GM18873 (cell line): Measurements from ENCODE around the gene SPIN2B.
"Not testable (repeated sequence)": the region's sequence is repeated elsewhere in the genome, so short reads cannot be mapped to it uniquely, and the experiment has no call there.

Experiments
- ATAC-seq: cut with Tn5 transposase; IDR thresholded peaks from one replicate; pipeline ENCODE4 v1.9.1; 2021; ENCODE audit warnings: mild to moderate bottlenecking, moderate library complexity, moderate number of reproducible peaks; ENCODE audit not compliant: unreplicated experiment, low FRiP score

The SPIN2B gene

GRCh38 chrX:57121162-57121755 is at the start of gene SPIN2B:
TSS of gene SPIN2B (minus strand) at chrX:57121548.
- peak; percentile 100 for ATAC-seq

GRCh38 chrX:57156397-57157049 is 35.2 kb upstream of the SPIN2B start:
- ATAC-seq = no peak

- ATAC-seq = no peak
These were observed 33.8 kb upstream of the SPIN2B start for GRCh38 chrX:57155171-57155570.

- not testable (repeated sequence) for ATAC-seq
These were observed 30.9 kb upstream of the SPIN2B start for GRCh38 chrX:57152222-57152621.

GRCh38 chrX:57138674-57139073 is 17.3 kb upstream of the SPIN2B start:
- ATAC-seq = no peak

GRCh38 chrX:57137501-57137900 is 16.2 kb upstream of the SPIN2B start:
- no peak for ATAC-seq

- not testable (repeated sequence) for ATAC-seq
These were observed 15.7 kb upstream of the SPIN2B start, which contains the start of gene SPIN2A for GRCh38 chrX:57137073-57137472. TSS of gene SPIN2A (minus strand) at chrX:57137397. CDS start at chrX:57136597, 800 bp downstream.

GRCh38 chrX:57136589-57136988 is 15.2 kb upstream of the SPIN2B start:
- ATAC-seq = not testable (repeated sequence)

GRCh38 chrX:57135287-57135686 is 13.9 kb upstream of the SPIN2B start:
- no peak for ATAC-seq

- no peak for ATAC-seq
These were observed 13.4 kb upstream of the SPIN2B start for GRCh38 chrX:57134702-57135101.

- no peak for ATAC-seq
These were observed 12.4 kb upstream of the SPIN2B start for GRCh38 chrX:57133706-57134105.

GRCh38 chrX:57133284-57133683 is 11.9 kb upstream of the SPIN2B start:
- not testable (repeated sequence) for ATAC-seq

- no peak for ATAC-seq
These were observed 10.7 kb upstream of the SPIN2B start for GRCh38 chrX:57132046-57132445.

- no peak for ATAC-seq
These were observed 468 bp upstream of the SPIN2B start for GRCh38 chrX:57121816-57122215.

- ATAC-seq = not testable (repeated sequence)
These were observed 658 bp downstream of the SPIN2B start for GRCh38 chrX:57120619-57121161.

- no peak for ATAC-seq
These were observed 1.9 kb downstream of the SPIN2B start for GRCh38 chrX:57119416-57119815.

GRCh38 chrX:57117566-57117965 is 3.8 kb downstream of the SPIN2B start:
- ATAC-seq = not testable (repeated sequence)

- ATAC-seq = no peak
These were observed 16.4 kb downstream of the SPIN2B start for GRCh38 chrX:57104921-57105398.

GRCh38 chrX:57104406-57104805 is 16.9 kb downstream of the SPIN2B start:
- ATAC-seq = no peak

GRCh38 chrX:57103489-57103888 is 17.9 kb downstream of the SPIN2B start:
- no peak for ATAC-seq

- ATAC-seq = not testable (repeated sequence)
These were observed 18.4 kb downstream of the SPIN2B start for GRCh38 chrX:57102918-57103317.

- no peak for ATAC-seq
These were observed 38.2 kb downstream of the SPIN2B start for GRCh38 chrX:57083143-57083542.
